Right renal pelvis (tissue), 4 donors: Measurements from ENCODE around the gene GAST. TPM values are rescaled to one million over a fixed set of nuclear protein-coding genes. Genes with fewer than 3 reads are reported as not detected.
A peak's percentile ranks its signal among the peaks of the same experiment; 100 is the strongest.
"Not testable (repeated sequence)": the region's sequence is repeated elsewhere in the genome, so short reads cannot be mapped to it uniquely, and the experiment has no call there.

Source experiments
- DNase-seq, 4 donors: peaks; one replicate each; pipeline ENCODE4 v3.0.0-alpha.2; 2013; ENCODE audit warnings: low read depth in 4 of 4, low spot score in 3 of 4, missing footprints in 1 of 4
- polyA plus RNA-seq, 4 donors: library from polyadenylated mRNA; unstranded; fragments of 120-200 nt; gene quantifications; one replicate each; pipeline ENCODE4 v1.2.1, GENCODE V29; 2013; ENCODE audit not compliant: insufficient read length in 4 of 4

GAST gene
- polyA plus RNA-seq, 4 donors: not detected

GRCh38 chr17:41682631-41683030 lies 29.5 kb upstream of the GAST start:
- DNase-seq: no peak

GRCh38 chr17:41683441-41684007 lies 28.6 kb upstream of the GAST start:
- no peak for DNase-seq

- DNase-seq: no peak
These were observed 28.1 kb upstream of the GAST start for GRCh38 chr17:41684035-41684434.

- DNase-seq: not testable (repeated sequence)
These were observed 26.4 kb upstream of the GAST start for GRCh38 chr17:41685753-41686152.

GRCh38 chr17:41686281-41686680 lies 25.9 kb upstream of the GAST start:
- DNase-seq: no peak

GRCh38 chr17:41687828-41688640 lies 24.1 kb upstream of the GAST start:
- DNase-seq: no peak

- DNase-seq: peak; percentile 99
These were observed 23.3 kb upstream of the GAST start, which contains the start of gene EIF1 for GRCh38 chr17:41688641-41689496. TSS of gene EIF1 (plus strand) at chr17:41688885. CDS start at chr17:41689039, 154 bp downstream.

- no peak for DNase-seq
These were observed 22.4 kb upstream of the GAST start for GRCh38 chr17:41689497-41690299.

- no peak for DNase-seq
These were observed 21.6 kb upstream of the GAST start for GRCh38 chr17:41690497-41690896.

- DNase-seq: no peak
These were observed 20.9 kb upstream of the GAST start for GRCh38 chr17:41691031-41691777.

- no peak for DNase-seq
These were observed 19.2 kb upstream of the GAST start for GRCh38 chr17:41692722-41693521.

GRCh38 chr17:41695134-41695661 lies 16.9 kb upstream of the GAST start:
- no peak for DNase-seq

GRCh38 chr17:41695954-41696757 lies 16.0 kb upstream of the GAST start:
- peak in 2 of 4 donors; percentile 61 to 67 for DNase-seq

GRCh38 chr17:41697122-41697962 lies 14.8 kb upstream of the GAST start:
- DNase-seq: no peak

GRCh38 chr17:41700843-41701242 lies 11.3 kb upstream of the GAST start:
- not testable (repeated sequence) for DNase-seq

GRCh38 chr17:41702712-41703111 lies 9.4 kb upstream of the GAST start:
- DNase-seq: no peak
